ENCODE data around the gene SCN4A.

GRCh38 chr17:63919311-63919723 is 53.4 kb downstream of the SCN4A start:
- no peak for TF ChIP-seq EZH2phosphoT487 (IDR thresholded peaks at IDR 0.05; ENCODE audit: low read depth, severe bottlenecking, unreplicated experiment)
- no peak for TF ChIP-seq EZH2 (IDR thresholded peaks at IDR 0.05; ENCODE audit: borderline replicate concordance)
